Muscle of leg (tissue), 11 donors: ENCODE data around the gene OR11H7. TPM values are rescaled to one million over a fixed set of nuclear protein-coding genes. Genes with fewer than 3 reads are reported as not detected.
"Not testable (repeated sequence)": the region's sequence is repeated elsewhere in the genome, so short reads cannot be mapped to it uniquely, and the experiment has no call there.

ENCODE experiments used
- DNase-seq: peaks from one replicate; pipeline ENCODE4 v3.0.0; 2013
- H3K27ac ChIP-seq: one replicate; pipeline ENCODE4 v1.5.1; 2013; ENCODE audit warnings: mild to moderate bottlenecking, low read length, control low read depth
- H3K27me3 ChIP-seq: one replicate; pipeline ENCODE4 v1.6.1; 2013; ENCODE audit warnings: low read length; ENCODE audit not compliant: control insufficient read depth, insufficient read depth
- H3K36me3 ChIP-seq: one replicate; pipeline ENCODE4 v1.6.1; 2013; ENCODE audit warnings: low read length; ENCODE audit not compliant: control insufficient read depth, insufficient read depth
- H3K4me1 ChIP-seq: one replicate; pipeline ENCODE4 v1.6.1; 2013; ENCODE audit warnings: low read length; ENCODE audit not compliant: control insufficient read depth, insufficient read depth
- H3K4me3 ChIP-seq: one replicate; pipeline ENCODE4 v1.5.1; 2013; ENCODE audit warnings: low read length, control low read depth
- H3K9me3 ChIP-seq: replicated peaks from 2 replicates; pipeline ENCODE4 v1.6.1; 2013; ENCODE audit warnings: low read depth, low read length; ENCODE audit not compliant: control insufficient read depth
- WGBS: methylation state at CpG from one replicate; pipeline ENCODE4 v1.1.5; 2013; ENCODE audit warnings: missing lambda C conversion rate; ENCODE audit not compliant: insufficient coverage; 5-methylcytosine and 5-hydroxymethylcytosine counted together
- polyA plus RNA-seq, 8 donors: library from polyadenylated mRNA; unstranded; fragments of 120-200 nt; gene quantifications; one replicate each; pipeline versions ENCODE4 v1.2.1 to v1.2.3, GENCODE V29; 2013; ENCODE audit warnings: inconsistent platforms in 1 of 8, low replicate concordance in 1 of 8; ENCODE audit not compliant: insufficient read length in 8 of 8, insufficient read depth in 1 of 8
- total RNA-seq: library from RNA; stranded (reverse); fragments of 120-200 nt; gene quantifications from one replicate; pipeline ENCODE4 v1.2.4, GENCODE V29; 2013

The OR11H7 gene
- total and polyA plus RNA-seq, 9 donors = 0.15 to 0.38 (median 0.31) TPM; not detected in 6

GRCh38 chr14:20264361-20264760, 35.6 kb downstream of the OR11H7 start:
- DNase-seq, H3K4me3 ChIP-seq, H3K4me1 ChIP-seq, H3K36me3 ChIP-seq, H3K27me3 ChIP-seq, H3K27ac ChIP-seq, H3K9me3 ChIP-seq: not testable (repeated sequence)
- no CpG with 5 or more reads among the region's 5 CpGs for WGBS

DNA sequence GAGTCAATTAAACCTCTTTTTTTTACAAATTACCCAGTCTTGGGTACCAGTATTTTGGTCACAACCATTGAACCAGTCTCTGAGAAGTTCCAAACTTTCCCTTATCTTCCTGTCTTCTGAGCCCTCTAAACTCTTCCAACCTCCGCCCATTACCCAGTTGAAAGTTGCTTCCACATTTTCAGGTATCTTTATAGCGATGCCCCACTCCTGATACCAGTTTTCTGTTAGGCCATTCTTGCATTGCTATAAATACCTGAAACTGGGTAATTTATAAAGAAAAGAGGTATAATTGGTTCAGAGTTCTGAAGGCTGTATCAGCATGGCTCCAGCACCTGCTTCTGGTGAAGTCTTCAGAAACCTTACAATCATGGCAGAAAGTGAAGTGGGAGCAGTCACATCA, 45.3 kb downstream of the OR11H7 start:
- Histone ChIP-seq H3K4me3 (no peak overlapping the region), H3K27me3 (no peaks in the 10 kb centered on the region), H3K4me1 (no peaks in the 10 kb centered on the region), H3K27ac (no peak overlapping the region), H3K9me3 (peaks cover 16% of the 10 kb centered on the region), H3K36me3 (no peaks in the 10 kb centered on the region)
- no peak for DNase-seq
- WGBS = no CpG with 5 or more reads among the region's 2 CpGs

- Histone ChIP-seq H3K4me1 (no peaks in the 10 kb centered on the region), H3K27ac (no peak overlapping the region), H3K9me3 (peaks cover 10% of the 10 kb centered on the region), H3K27me3 (no peaks in the 10 kb centered on the region), H3K36me3 (no peaks in the 10 kb centered on the region), H3K4me3 (no peak overlapping the region)
- WGBS = 91% methylated on average over 2 of the region's 2 CpGs
- no peak for DNase-seq
Observed at GRCh38 chr14:20277409-20277808, 48.6 kb downstream of the OR11H7 start.

DNA sequence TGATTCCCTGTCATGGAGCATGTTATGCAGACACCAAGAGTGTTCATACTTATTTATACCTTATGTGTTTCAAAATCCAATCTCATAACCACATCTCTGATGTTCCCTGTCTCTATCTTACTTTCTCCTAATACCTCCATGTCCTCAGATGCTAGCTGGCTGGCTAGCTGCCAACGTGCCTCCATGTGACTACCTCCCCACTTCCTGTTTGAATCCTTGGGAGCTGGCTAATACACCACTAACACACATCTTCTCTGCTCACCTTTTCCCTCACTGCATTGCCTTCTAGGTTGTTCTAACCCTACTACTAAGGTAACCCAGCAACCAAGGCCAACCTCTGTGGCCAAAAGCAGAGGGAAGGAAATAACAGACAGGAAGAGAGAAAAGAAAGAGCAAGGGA, 49.6 kb downstream of the OR11H7 start:
- Histone ChIP-seq H3K36me3 (no peaks in the 10 kb centered on the region), H3K4me3 (no peak overlapping the region), H3K27me3 (no peaks in the 10 kb centered on the region), H3K27ac (no peak overlapping the region), H3K4me1 (no peaks in the 10 kb centered on the region), H3K9me3 (peaks cover 6% of the 10 kb centered on the region)
- DNase-seq = peak; percentile 2
- WGBS = 57% methylated on average over 1 of the region's 1 CpG

DNA sequence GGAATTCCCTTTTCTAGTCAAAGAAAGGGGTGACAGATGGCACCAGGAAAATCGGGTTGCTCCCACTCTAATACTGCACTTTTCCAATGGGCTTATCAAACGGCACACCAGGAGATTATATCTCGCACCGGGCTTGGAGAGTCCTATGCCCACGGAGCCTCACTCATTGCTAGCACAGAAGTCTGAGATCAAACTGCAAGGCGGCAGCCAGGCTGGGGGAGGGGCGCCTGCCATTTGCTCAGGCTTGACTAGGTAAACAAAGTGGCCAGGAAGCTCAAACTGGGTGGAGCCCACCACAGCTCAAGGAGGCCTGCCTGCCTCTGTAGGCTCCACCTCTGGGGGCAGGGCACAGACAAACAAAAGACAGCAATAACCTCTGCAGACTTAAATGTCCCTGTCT, 51.5 kb downstream of the OR11H7 start:
- H3K4me1 ChIP-seq, H3K27ac ChIP-seq, H3K9me3 ChIP-seq, H3K4me3 ChIP-seq, DNase-seq, H3K27me3 ChIP-seq, H3K36me3 ChIP-seq: not testable (repeated sequence)
- 96% methylated on average over 4 of the region's 7 CpGs for WGBS

Other genes starting within 250 kb of the OR11H7 start
- gene OR4Q2, start 226.8 kb upstream of the OR11H7 start, total RNA-seq = not detected
- gene OR4Q2, start 226.8 kb upstream of the OR11H7 start, polyA plus RNA-seq = not detected
- gene OR4K14, start 209.7 kb upstream of the OR11H7 start, total RNA-seq = not detected
- gene OR4K14, start 209.7 kb upstream of the OR11H7 start, polyA plus RNA-seq = not detected
- not detected for gene OR4K13, start 192.9 kb upstream of the OR11H7 start, total RNA-seq
- gene OR4K13, start 192.9 kb upstream of the OR11H7 start, polyA plus RNA-seq = under 1 TPM in 2 of 8 donors, not detected in 6; 0.03 to 0.04 TPM
- gene OR4L1, start 168.9 kb upstream of the OR11H7 start, total RNA-seq = not detected
- gene OR4L1, start 168.9 kb upstream of the OR11H7 start, polyA plus RNA-seq = not detected
- not detected for gene OR4K17, start 118.2 kb upstream of the OR11H7 start, total RNA-seq
- gene OR4K17, start 118.2 kb upstream of the OR11H7 start, polyA plus RNA-seq = under 1 TPM in 5 of 8 donors, not detected in 3; 0.03 to 0.13 (median 0.05) TPM
- not detected for gene OR4N5, start 90.2 kb upstream of the OR11H7 start, total RNA-seq
- not detected for gene OR4N5, start 90.2 kb upstream of the OR11H7 start, polyA plus RNA-seq
- not detected for gene OR11G2, start 38.1 kb upstream of the OR11H7 start, total RNA-seq
- not detected for gene OR11G2, start 38.1 kb upstream of the OR11H7 start, polyA plus RNA-seq
- gene OR11H6, start 5.3 kb upstream of the OR11H7 start, total RNA-seq = not detected
- not detected for gene OR11H6, start 5.3 kb upstream of the OR11H7 start, polyA plus RNA-seq
- not detected for gene OR11H4, start 10.3 kb downstream of the OR11H7 start, total RNA-seq
- not detected for gene OR11H4, start 10.3 kb downstream of the OR11H7 start, polyA plus RNA-seq
- gene TTC5, start 77.0 kb downstream of the OR11H7 start, total RNA-seq = 16.0 TPM
- 10 to 100 TPM in 7 of 8 donors, 1 to 10 TPM in 1; 9.6 to 15.9 (median 11.7) TPM for gene TTC5, start 77.0 kb downstream of the OR11H7 start, polyA plus RNA-seq
- gene CCNB1IP1, start 104.3 kb downstream of the OR11H7 start, total RNA-seq = 76.1 TPM
- 10 to 100 TPM; 51.5 to 74.3 (median 65.6) TPM for gene CCNB1IP1, start 104.3 kb downstream of the OR11H7 start, polyA plus RNA-seq
- 21.8 TPM for gene PARP2, start 114.7 kb downstream of the OR11H7 start, total RNA-seq
- gene PARP2, start 114.7 kb downstream of the OR11H7 start, polyA plus RNA-seq = 10 to 100 TPM; 29.6 to 36.9 (median 33.4) TPM
- gene TEP1, start 184.5 kb downstream of the OR11H7 start, total RNA-seq = 14.8 TPM
- gene TEP1, start 184.5 kb downstream of the OR11H7 start, polyA plus RNA-seq = 10 to 100 TPM; 12.2 to 18.5 (median 15.8) TPM
- 1.1 TPM for gene KLHL33, start 207.2 kb downstream of the OR11H7 start, total RNA-seq
- gene KLHL33, start 207.2 kb downstream of the OR11H7 start, polyA plus RNA-seq = 1 to 10 TPM in 4 of 8 donors, under 1 TPM in 4; 0.37 to 2.5 (median 1.1) TPM
- gene OSGEP, start 225.8 kb downstream of the OR11H7 start, total RNA-seq = 28.8 TPM
- gene OSGEP, start 225.8 kb downstream of the OR11H7 start, polyA plus RNA-seq = 10 to 100 TPM; 26.4 to 47.5 (median 34.0) TPM
- 60.0 TPM for gene APEX1, start 226.2 kb downstream of the OR11H7 start, total RNA-seq
- gene APEX1, start 226.2 kb downstream of the OR11H7 start, polyA plus RNA-seq = 100 to 1,000 TPM; 175 to 205 (median 185) TPM
- gene PIP4P1, start 232.5 kb downstream of the OR11H7 start, total RNA-seq = 13.7 TPM
- 10 to 100 TPM; 19.4 to 25.4 (median 20.5) TPM for gene PIP4P1, start 232.5 kb downstream of the OR11H7 start, polyA plus RNA-seq
- gene PNP, start 240.4 kb downstream of the OR11H7 start, total RNA-seq = 8.9 TPM
- 10 to 100 TPM in 7 of 8 donors, 1 to 10 TPM in 1; 9.8 to 16.5 (median 11.6) TPM for gene PNP, start 240.4 kb downstream of the OR11H7 start, polyA plus RNA-seq